Heart right ventricle (tissue), 16 donors: Measurements from ENCODE around the gene FCMR. TPM values are rescaled to one million over a fixed set of nuclear protein-coding genes. Genes with fewer than 3 reads are reported as not detected.

Experiments
- ATAC-seq, 8 donors: fragments of 200-7000 bp; cut with Tn5 transposase; one replicate each; pipeline ENCODE4 v1.9.1; 2020; ENCODE audit warnings: mild to moderate bottlenecking in 8 of 8, moderate library complexity in 8 of 8, moderate number of reproducible peaks in 1 of 8
- DNase-seq, 2 donors: peaks; one replicate each; pipeline ENCODE4 v3.0.0-alpha.2; 2020
- H3K27ac ChIP-seq, 10 donors: fragments of 200-600 bp; sonication (generic) in 2 of 10; one replicate each; pipeline versions ENCODE4 v1.5.0 to v1.8.0; 2020 to 2022; ENCODE audit warnings: mild to moderate bottlenecking in 3 of 10
- H3K27me3 ChIP-seq, 7 donors: fragments of 200-600 bp; one replicate each; pipeline ENCODE4 v1.8.0; 2021 to 2022; ENCODE audit warnings: mild to moderate bottlenecking in 2 of 7
- H3K36me3 ChIP-seq, 9 donors: fragments of 200-600 bp; sonication (generic) in 1 of 9; one replicate each; pipeline versions ENCODE4 v1.5.0 to v1.8.0; 2020 to 2022; ENCODE audit warnings: mild to moderate bottlenecking in 2 of 9
- H3K4me1 ChIP-seq, 9 donors: fragments of 200-600 bp; sonication (generic) in 1 of 9; one replicate each; pipeline versions ENCODE4 v1.5.0 to v1.8.0; 2020 to 2022; ENCODE audit warnings: mild to moderate bottlenecking in 4 of 9
- H3K4me3 ChIP-seq, 10 donors: fragments of 200-600 bp; sonication (generic) in 2 of 10; one replicate each; pipeline versions ENCODE4 v1.5.0 to v1.8.0; 2020 to 2022; ENCODE audit warnings: mild to moderate bottlenecking in 7 of 10, moderate library complexity in 2 of 10
- H3K9me3 ChIP-seq, 11 donors: fragments of 200-600 bp in 10 of 11; sonication (generic) in 2 of 11; one replicate each; pipeline versions ENCODE4 v1.5.0 to v1.8.0; 2013 to 2022; ENCODE audit warnings: mild to moderate bottlenecking in 2 of 11, control low read depth in 1 of 11, moderate library complexity in 1 of 11
- WGBS, 2 donors: extraction: QIAGEN DNeasy Blood & Tissue Kit; methylation state at CpG; one replicate each; pipeline ENCODE4 v1.1.7; 2013; ENCODE audit warnings: inconsistent platforms in 1 of 2; 5-methylcytosine and 5-hydroxymethylcytosine counted together
- intact Hi-C, 10 donors: fragments of 100-400 bp; cut with DNase I; formaldehyde crosslinking; loops; one replicate each; pipeline versions ENCODE4 v1.11.1 to v1.14.2; 2022
- polyA plus RNA-seq, 2 donors: library from polyadenylated mRNA; stranded (reverse); fragments of 200-250 nt; gene quantifications; one replicate each; pipeline ENCODE4 v1.2.3, GENCODE V29; 2013
- total RNA-seq, 10 donors: library from RNA; stranded (reverse); fragmentation: NEBNext Ultra II Directional in 3 of 10; extraction: Animal tissue kit (Norgen Biotek cat#: 25700) in 3 of 10; gene quantifications; one replicate each; pipeline versions ENCODE4 v1.2.1 to v1.2.4, GENCODE V29; 2021 to 2023
- TF ChIP-seq, protein P1 (sequence below), 9 donors: fragments of 200-600 bp; sonication (generic) in 2 of 9; IDR thresholded peaks; one replicate each; pipeline versions ENCODE4 v1.5.0 to v1.8.0; 2021 to 2022; ENCODE audit warnings: antibody characterized with exemption in 9 of 9, mild to moderate bottlenecking in 5 of 9, moderate library complexity in 1 of 9
- donor health status: Arrhythmogenic right ventricular cardiomyopathy.
- donor health status: ischemic (EF 13 %, LVEDD 7.1; RV severe dilation, severe dysfunction).
- donor health status: healthy with polysubstance abuse.
- donor health status: DM: no; HTN: yes; CAD: no.
- donor health status: DM: no; HTN: no; CAD: no.
- donor health status: ischemic (EF 25% LVEDD 6.9; RV normal size, moderate dysfunction).
- donor health status: ischemic (EF 25% LVEDD 5.7; RV mildly dilated, moderate dysfunction).
- donor health status: healthy.
- donor health status: DM: yes; HTN: yes; CAD: no.
- donor health status: Ischemic cardiomyopathy.
- donor health status: ischemic (EF 35%, LVEDD 5.7; RV mildly dilated, moderate dysfunction).
- donor health status: nonischemic (EF 11% LVEDD 7.7; RV severe dilation, severe dysfunction).
- donor health status: DM: yes; HTN: yes; CAD: no.
- donor health status: PGD.
- donor health status: ischemic (EF 29% LVEDD 5.4; RV normal size, mild dysfunction).
- donor health status: nonischemic (EF 23%, LVEDD 6.1; RV moderate dilation, normal function).

The FCMR gene
- total and polyA plus RNA-seq, 12 donors = 0.37 to 13.4 (median 3.5) TPM

DNA sequence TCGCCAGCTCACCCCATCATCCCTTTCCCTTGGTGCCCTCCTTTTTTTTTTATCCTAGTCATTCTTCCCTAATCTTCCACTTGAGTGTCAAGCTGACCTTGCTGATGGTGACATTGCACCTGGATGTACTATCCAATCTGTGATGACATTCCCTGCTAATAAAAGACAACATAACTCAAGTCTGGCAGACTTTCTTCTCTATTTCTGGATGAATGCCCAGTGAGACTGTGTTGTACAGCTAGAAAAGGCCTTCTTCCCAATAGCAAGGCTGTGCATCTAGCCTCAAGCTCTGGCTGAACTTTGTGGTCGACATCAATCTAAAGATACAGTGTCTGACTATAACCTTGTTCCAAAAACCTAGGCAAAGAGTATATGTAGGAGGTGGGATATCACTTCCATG, 18.1 kb downstream of the FCMR start:
- Histone ChIP-seq H3K27me3 (peaks cover 0 to 16% (median 0%) of the 10 kb centered on the region in 7 donors), H3K4me1 (peaks cover 0 to 15% (median 6%) of the 10 kb centered on the region in 9 donors), H3K27ac (peak overlapping the region in 5 of 10 donors; percentile 11 to 59 (median 35)), H3K36me3 (peaks cover 0 to 5% (median 0%) of the 10 kb centered on the region in 9 donors), H3K9me3 (no peaks in the 10 kb centered on the region), H3K4me3 (no peak overlapping the region)
- no peak for DNase-seq
- 41 to 63% methylated on average over 2 of the region's 2 CpGs for WGBS, 2 donors
- peak in 6 of 8 donors; percentile 31 to 79 (median 61) for ATAC-seq
- intact Hi-C loops = loop anchor here in 1 of 10 donors (10.0 kb wide), 1 partner anchor 409 kb away; no protein-coding TSS in a partner anchor
- TF ChIP-seq, protein P1, sequence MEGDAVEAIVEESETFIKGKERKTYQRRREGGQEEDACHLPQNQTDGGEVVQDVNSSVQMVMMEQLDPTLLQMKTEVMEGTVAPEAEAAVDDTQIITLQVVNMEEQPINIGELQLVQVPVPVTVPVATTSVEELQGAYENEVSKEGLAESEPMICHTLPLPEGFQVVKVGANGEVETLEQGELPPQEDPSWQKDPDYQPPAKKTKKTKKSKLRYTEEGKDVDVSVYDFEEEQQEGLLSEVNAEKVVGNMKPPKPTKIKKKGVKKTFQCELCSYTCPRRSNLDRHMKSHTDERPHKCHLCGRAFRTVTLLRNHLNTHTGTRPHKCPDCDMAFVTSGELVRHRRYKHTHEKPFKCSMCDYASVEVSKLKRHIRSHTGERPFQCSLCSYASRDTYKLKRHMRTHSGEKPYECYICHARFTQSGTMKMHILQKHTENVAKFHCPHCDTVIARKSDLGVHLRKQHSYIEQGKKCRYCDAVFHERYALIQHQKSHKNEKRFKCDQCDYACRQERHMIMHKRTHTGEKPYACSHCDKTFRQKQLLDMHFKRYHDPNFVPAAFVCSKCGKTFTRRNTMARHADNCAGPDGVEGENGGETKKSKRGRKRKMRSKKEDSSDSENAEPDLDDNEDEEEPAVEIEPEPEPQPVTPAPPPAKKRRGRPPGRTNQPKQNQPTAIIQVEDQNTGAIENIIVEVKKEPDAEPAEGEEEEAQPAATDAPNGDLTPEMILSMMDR (IDR thresholded peaks at IDR 0.05) = no peak

DNA sequence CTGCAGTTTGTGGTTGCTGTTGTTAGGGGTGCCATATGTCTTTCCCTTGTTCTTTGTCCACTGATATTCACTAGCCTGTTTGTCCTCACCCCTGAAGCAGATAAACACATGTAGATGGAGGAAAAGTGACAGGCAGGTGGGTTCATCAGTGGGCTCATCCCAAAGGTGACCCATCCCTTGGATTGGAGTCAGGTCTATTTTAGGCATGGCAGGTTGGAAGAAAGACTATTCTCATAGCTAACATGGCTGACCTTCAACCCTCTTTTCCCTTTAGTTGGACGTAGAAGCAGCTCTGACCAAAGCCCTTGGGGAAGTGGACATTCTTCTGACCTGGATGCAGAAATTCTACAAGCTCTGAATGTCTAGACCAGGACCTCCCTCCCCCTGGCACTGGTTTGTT, 19.0 kb downstream of the FCMR start:
- TF ChIP-seq, protein P1 (IDR thresholded peaks at IDR 0.05) = no peak
- DNase-seq (no peak), ATAC-seq (no peak)
- Histone ChIP-seq H3K9me3 (no peaks in the 10 kb centered on the region), H3K4me1 (peaks cover 0 to 15% (median 6%) of the 10 kb centered on the region in 9 donors), H3K36me3 (peaks cover 0 to 5% (median 0%) of the 10 kb centered on the region in 9 donors), H3K27me3 (peaks cover 0 to 6% (median 0%) of the 10 kb centered on the region in 7 donors), H3K4me3 (no peak overlapping the region), H3K27ac (no peak overlapping the region)
- intact Hi-C loops = loop anchor here in 1 of 10 donors (10.0 kb wide), 1 partner anchor 408 kb away; no protein-coding TSS in a partner anchor
- WGBS, 2 donors = 52 to 64% methylated on average over 1 of the region's 1 CpG

DNA sequence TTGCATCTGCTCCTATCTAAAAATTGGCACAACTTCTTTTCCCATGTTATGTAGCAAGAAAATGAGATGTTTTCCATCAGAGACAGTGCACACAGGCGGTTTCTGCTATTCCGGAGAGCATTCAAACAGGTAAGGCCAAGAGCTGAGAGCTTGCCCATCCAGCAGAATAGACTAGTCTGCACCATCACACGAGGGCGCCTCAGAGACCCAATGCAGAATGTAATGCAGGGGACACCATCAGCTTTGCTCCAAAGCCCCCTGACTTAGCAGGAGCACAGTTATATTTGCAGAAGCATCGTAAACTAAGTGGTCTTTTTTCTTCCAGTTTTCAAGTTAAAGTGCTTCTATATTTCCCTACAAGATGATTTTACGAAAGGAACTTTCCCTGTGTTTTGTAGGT, 19.8 kb downstream of the FCMR start:
- DNase-seq = no peak
- no peak overlapping the region for H3K4me3 ChIP-seq
- intact Hi-C loops = loop anchor here in 1 of 10 donors (10.0 kb wide), 1 partner anchor 407 kb away; no protein-coding TSS in a partner anchor
- TF ChIP-seq, protein P1 (IDR thresholded peaks at IDR 0.05) = no peak
- peaks cover 0 to 4% (median 0%) of the 10 kb centered on the region in 7 donors for H3K27me3 ChIP-seq
- H3K4me1 ChIP-seq = peaks cover 0 to 15% (median 6%) of the 10 kb centered on the region in 9 donors
- no peaks in the 10 kb centered on the region for H3K9me3 ChIP-seq
- 90 to 91% methylated on average over 6 of the region's 6 CpGs for WGBS, 2 donors
- ATAC-seq = no peak
- no peak overlapping the region for H3K27ac ChIP-seq
- peaks cover 0 to 5% (median 0%) of the 10 kb centered on the region in 9 donors for H3K36me3 ChIP-seq

DNA sequence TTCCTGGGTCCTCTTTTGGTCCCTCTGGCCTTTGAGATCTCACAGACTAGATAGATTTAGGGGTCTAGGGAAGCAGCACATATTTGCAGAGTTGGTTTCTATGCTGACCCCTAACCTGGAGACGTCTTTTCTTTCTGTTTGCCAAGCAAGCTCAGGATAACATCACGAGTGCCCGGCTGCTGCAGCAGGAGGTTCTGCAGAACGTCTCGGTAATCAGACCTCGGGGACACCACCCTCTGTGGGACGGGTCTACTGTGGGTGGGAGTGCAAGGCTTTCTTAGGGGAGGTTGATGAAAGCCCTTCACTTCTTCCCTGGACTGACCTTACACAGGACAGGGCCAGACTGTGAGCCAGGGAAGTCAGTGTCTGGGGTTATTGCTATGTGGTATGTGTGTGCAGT, 21.6 kb downstream of the FCMR start:
- intact Hi-C loops = loop anchor here in 1 of 10 donors (10.0 kb wide), 1 partner anchor 405 kb away; no protein-coding TSS in a partner anchor
- ATAC-seq (no peak), DNase-seq (no peak)
- H3K9me3 ChIP-seq = no peaks in the 10 kb centered on the region
- no peak overlapping the region for H3K4me3 ChIP-seq
- WGBS, 2 donors = 85 to 87% methylated on average over 7 of the region's 7 CpGs
- H3K27ac ChIP-seq = no peak overlapping the region
- TF ChIP-seq, protein P1 (IDR thresholded peaks at IDR 0.05) = no peak
- peaks cover 0 to 5% (median 0%) of the 10 kb centered on the region in 9 donors for H3K36me3 ChIP-seq
- peaks cover 0 to 4% (median 0%) of the 10 kb centered on the region in 7 donors for H3K27me3 ChIP-seq
- H3K4me1 ChIP-seq = peaks cover 0 to 15% (median 5%) of the 10 kb centered on the region in 9 donors
